Right lobe of liver (tissue), 6 donors: ENCODE data around the gene B9D1. TPM values are rescaled to one million over a fixed set of nuclear protein-coding genes. Genes with fewer than 3 reads are reported as not detected.

ENCODE experiments used
- ATAC-seq, 4 donors: fragments of 200-7000 bp; cut with Tn5 transposase; one replicate each; pipeline ENCODE4 v1.9.1; 2020; ENCODE audit warnings: mild to moderate bottlenecking in 4 of 4, moderate library complexity in 4 of 4
- DNase-seq, 3 donors: peaks; one replicate each; pipeline ENCODE4 v3.0.0-alpha.2; 2020
- H3K27ac ChIP-seq, 3 donors: fragments of 200-600 bp; one replicate each; pipeline ENCODE4 v1.8.0; 2022
- H3K27me3 ChIP-seq, 2 donors: fragments of 200-600 bp; one replicate each; pipeline ENCODE4 v1.8.0; 2022
- H3K36me3 ChIP-seq, 4 donors: fragments of 200-600 bp; sonication (generic) in 1 of 4; one replicate each; pipeline versions ENCODE4 v1.5.1 to v1.8.0; 2017 to 2022; ENCODE audit warnings: control low read depth in 1 of 4
- H3K4me1 ChIP-seq, 4 donors: fragments of 200-600 bp; sonication (generic) in 1 of 4; one replicate each; pipeline versions ENCODE4 v1.5.1 to v1.8.0; 2017 to 2022; ENCODE audit warnings: control low read depth in 1 of 4
- H3K4me3 ChIP-seq, 3 donors: fragments of 200-600 bp; one replicate each; pipeline ENCODE4 v1.8.0; 2022
- H3K9me3 ChIP-seq, 4 donors: fragments of 200-600 bp; sonication (generic) in 1 of 4; one replicate each; pipeline versions ENCODE4 v1.5.1 to v1.8.0; 2017 to 2022; ENCODE audit warnings: control low read depth in 1 of 4
- POLR2A ChIP-seq: fragments of 450-650 bp; IDR thresholded peaks from one replicate; pipeline ENCODE4 v1.6.1; 2017; ENCODE audit warnings: antibody characterized with exemption, mild to moderate bottlenecking
- WGBS: methylation state at CpG from one replicate; pipeline ENCODE4 v1.1.6; 2018; ENCODE audit warnings: low coverage, low lambda C conversion rate; ENCODE audit not compliant: insufficient coverage; ENCODE audit errors: missing lambda C conversion rate; 5-methylcytosine and 5-hydroxymethylcytosine counted together
- intact Hi-C, 2 donors: fragments of 100-400 bp; cut with DNase I; formaldehyde crosslinking; loops; one replicate each; pipeline versions ENCODE4 v1.11.2 to v1.14.1; 2022
- total RNA-seq, 6 experiments: library from RNA; depleted of rRNA in 2 of 6; stranded (reverse); fragments of >200 nt in 2 of 6; fragmentation: NEBNext Ultra II Directional in 3 of 6; extraction: Animal tissue kit (Norgen Biotek cat#: 25700) in 3 of 6; gene quantifications; one replicate each; pipeline versions ENCODE4 v1.1.0 to v1.2.4, GENCODE V29; 2016 to 2023
- TF ChIP-seq, protein P1 (sequence below), 4 donors: fragments of 200-600 bp in 3 of 4; fragments of 450-650 bp in 1 of 4; IDR thresholded peaks; one replicate each; pipeline versions ENCODE4 v1.5.1 to v1.8.0; 2016 to 2022; ENCODE audit warnings: antibody characterized with exemption in 4 of 4, mild to moderate bottlenecking in 2 of 4
- donor health status: DM: no; HTN: yes; CAD: no.
- donor health status: DM: no; HTN: no; CAD: no.
- donor health status: DM: no; HTN: no; CAD: no.
- donor health status: DM: no; HTN: yes; CAD: no.
- donor health status: DM: no; HTN: yes; CAD: no.

The B9D1 gene
- total RNA-seq, 6 experiments from 2014 or later: 2.3 to 27.9 (median 5.7) TPM

DNA sequence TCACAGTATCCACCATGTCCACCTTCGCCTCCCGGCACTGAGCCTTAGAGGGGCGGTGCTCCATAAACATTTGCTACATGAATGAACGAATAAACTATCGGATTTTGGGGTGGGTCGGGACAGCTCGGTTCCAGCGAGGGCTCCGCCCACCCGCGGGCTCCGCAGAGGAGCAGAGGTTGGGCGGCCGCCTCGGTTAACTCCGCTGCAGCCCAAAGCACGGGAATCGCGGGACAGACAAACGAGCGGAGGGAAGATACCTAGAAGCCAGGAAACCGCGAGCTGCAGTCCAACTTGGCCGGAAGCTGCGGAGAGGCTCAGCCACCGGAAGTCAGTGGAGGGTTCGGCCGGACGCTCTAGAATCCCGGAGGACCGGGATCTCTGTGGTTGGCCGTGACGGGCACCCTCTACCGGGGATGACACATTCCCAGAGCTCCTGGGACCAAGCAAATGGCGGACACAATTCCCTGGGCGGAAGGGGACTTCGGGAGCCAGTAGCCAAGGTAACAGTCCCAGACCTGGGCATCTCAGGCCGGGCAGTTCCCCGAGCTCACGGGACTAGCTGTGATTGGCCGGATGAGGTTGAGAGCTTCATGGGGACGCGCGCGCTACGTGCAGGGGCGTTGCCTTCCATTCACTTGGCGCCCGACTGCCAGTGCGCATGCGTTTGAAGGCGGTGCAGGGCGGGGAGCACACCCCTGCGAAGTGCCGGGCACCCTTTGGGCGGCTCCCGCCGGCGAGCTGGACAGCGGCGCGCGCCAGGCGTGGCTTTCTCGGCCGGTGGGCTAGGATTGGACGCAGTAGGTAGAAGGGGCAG lies 15.3 kb upstream of the B9D1 start:
- Histone ChIP-seq H3K4me3 (peak overlapping the region; percentile 65 to 86 (median 85)), H3K27ac (peak overlapping the region; percentile 86 to 94 (median 92)), H3K4me1 (peaks cover 0 to 15% (median 7%) of the 10 kb centered on the region in 4 donors), H3K9me3 (no peaks in the 10 kb centered on the region), H3K36me3 (peaks cover 0 to 15% (median 6%) of the 10 kb centered on the region in 4 donors), H3K27me3 (no peaks in the 10 kb centered on the region)
- DNase-seq: peak; percentile 99 to 100 (median 99)
- intact Hi-C loops: no loop called here
- peak; percentile 91 to 97 (median 94) for ATAC-seq
- TF ChIP-seq, protein P1, sequence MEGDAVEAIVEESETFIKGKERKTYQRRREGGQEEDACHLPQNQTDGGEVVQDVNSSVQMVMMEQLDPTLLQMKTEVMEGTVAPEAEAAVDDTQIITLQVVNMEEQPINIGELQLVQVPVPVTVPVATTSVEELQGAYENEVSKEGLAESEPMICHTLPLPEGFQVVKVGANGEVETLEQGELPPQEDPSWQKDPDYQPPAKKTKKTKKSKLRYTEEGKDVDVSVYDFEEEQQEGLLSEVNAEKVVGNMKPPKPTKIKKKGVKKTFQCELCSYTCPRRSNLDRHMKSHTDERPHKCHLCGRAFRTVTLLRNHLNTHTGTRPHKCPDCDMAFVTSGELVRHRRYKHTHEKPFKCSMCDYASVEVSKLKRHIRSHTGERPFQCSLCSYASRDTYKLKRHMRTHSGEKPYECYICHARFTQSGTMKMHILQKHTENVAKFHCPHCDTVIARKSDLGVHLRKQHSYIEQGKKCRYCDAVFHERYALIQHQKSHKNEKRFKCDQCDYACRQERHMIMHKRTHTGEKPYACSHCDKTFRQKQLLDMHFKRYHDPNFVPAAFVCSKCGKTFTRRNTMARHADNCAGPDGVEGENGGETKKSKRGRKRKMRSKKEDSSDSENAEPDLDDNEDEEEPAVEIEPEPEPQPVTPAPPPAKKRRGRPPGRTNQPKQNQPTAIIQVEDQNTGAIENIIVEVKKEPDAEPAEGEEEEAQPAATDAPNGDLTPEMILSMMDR (IDR thresholded peaks at IDR 0.05): peak in 2 of 4 donors; percentile 7 to 22
- TF ChIP-seq POLR2A: peak; percentile 78
- 0% methylated on average over 13 of the region's 67 CpGs for WGBS

DNA sequence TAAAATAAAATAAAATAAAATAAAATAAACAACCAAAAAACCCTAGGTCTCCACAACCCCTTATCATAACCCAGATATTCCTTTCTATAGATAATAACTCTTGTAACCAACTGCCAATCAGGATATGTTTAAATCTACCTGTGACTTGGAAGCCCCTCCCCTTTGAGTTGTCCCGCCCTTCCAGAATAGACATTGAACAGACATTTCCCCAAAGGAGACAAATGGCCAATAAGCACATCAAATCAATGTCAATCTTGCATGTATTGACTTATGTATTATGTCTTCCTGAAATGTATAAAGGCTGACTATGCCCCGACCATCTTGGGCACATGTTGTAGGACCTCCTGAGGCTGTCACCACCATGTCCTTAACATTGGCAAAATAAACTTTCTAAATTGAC lies 14.3 kb upstream of the B9D1 start:
- peak overlapping the region; percentile 86 to 94 (median 92) for H3K27ac ChIP-seq
- H3K4me1 ChIP-seq: peaks cover 0 to 15% (median 7%) of the 10 kb centered on the region in 4 donors
- 25% methylated on average over 2 of the region's 2 CpGs for WGBS
- DNase-seq (peak in 1 of 3 donors; percentile 22), ATAC-seq (no peak)
- intact Hi-C loops: no loop called here
- no peak for TF ChIP-seq POLR2A
- TF ChIP-seq, protein P1 (IDR thresholded peaks at IDR 0.05): no peak
- no peaks in the 10 kb centered on the region for H3K27me3 ChIP-seq
- no peaks in the 10 kb centered on the region for H3K9me3 ChIP-seq
- H3K4me3 ChIP-seq: peak overlapping the region; percentile 65 to 86 (median 85)
- H3K36me3 ChIP-seq: peaks cover 0 to 14% (median 5%) of the 10 kb centered on the region in 4 donors

DNA sequence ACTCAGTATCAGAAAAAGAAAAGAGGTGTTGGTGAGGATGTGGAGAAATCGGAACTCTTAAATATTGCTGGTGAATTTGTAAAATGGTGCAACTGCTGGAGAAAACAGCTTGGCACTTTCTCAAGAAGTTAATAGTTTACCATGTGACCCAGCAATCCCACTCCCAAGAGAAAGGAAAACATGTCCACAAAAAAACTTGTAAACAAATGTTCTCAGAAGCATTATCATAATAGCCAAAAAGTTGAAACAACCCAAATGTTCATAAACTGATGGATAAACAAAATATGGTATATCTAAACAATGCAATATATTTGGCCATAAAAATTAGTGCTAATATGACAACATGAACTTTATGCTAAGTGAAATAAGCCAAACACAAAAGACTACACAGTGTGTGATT lies 13.2 kb upstream of the B9D1 start:
- H3K27me3 ChIP-seq: no peaks in the 10 kb centered on the region
- peaks cover 0 to 9% (median 2%) of the 10 kb centered on the region in 4 donors for H3K36me3 ChIP-seq
- 92% methylated on average over 1 of the region's 1 CpG for WGBS
- no peak overlapping the region for H3K4me3 ChIP-seq
- H3K9me3 ChIP-seq: no peaks in the 10 kb centered on the region
- no peak overlapping the region for H3K27ac ChIP-seq
- H3K4me1 ChIP-seq: peaks cover 0 to 15% (median 7%) of the 10 kb centered on the region in 4 donors
- no peak for DNase-seq
- TF ChIP-seq, protein P1 (IDR thresholded peaks at IDR 0.05): no peak
- no peak for TF ChIP-seq POLR2A
- ATAC-seq: no peak
- intact Hi-C loops: no loop called here

DNA sequence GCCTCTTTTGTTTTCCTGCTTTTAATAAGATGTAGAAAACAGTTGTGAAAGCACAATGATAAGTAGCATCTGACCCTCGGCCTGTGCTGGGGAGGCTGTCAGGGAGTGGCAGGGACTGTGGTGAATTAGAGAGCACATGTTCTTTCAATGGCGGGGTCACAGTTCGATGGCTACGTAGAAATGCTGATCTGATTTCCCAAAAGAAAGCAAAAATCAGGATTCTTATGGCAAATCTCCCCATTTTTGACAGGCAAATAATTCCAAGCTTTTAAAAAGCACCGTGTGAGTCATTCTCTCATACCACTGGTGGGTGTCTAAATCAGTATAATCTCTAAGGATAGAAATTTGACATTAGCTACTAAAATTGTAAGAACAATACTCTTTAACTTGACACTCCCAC lies 11.6 kb upstream of the B9D1 start:
- Histone ChIP-seq H3K27ac (no peak overlapping the region), H3K36me3 (no peaks in the 10 kb centered on the region), H3K4me3 (no peak overlapping the region), H3K27me3 (no peaks in the 10 kb centered on the region), H3K9me3 (no peaks in the 10 kb centered on the region), H3K4me1 (peaks cover 0 to 12% (median 6%) of the 10 kb centered on the region in 4 donors)
- ATAC-seq: no peak
- WGBS: 78% methylated on average over 5 of the region's 5 CpGs
- TF ChIP-seq, protein P1 (IDR thresholded peaks at IDR 0.05): no peak
- TF ChIP-seq POLR2A: no peak
- intact Hi-C loops: loop anchor here in 1 of 2 donors (5.0 kb wide), 1 partner anchor 78 kb away; no protein-coding TSS in a partner anchor
- no peak for DNase-seq
